K562 (cell line): ENCODE results near the gene RUNX1. TPM values are rescaled to one million over a fixed set of nuclear protein-coding genes. Genes with fewer than 3 reads are reported as not detected.

Experiments
- ATF4 ChIP-seq: fragments of 450-650 bp; formaldehyde crosslinking; IDR thresholded peaks from 2 replicates; pipeline ENCODE4 v1.4.0; 2022; ENCODE audit warnings: mild to moderate bottlenecking, moderate library complexity
- HMGXB4 ChIP-seq: sonication (generic); formaldehyde crosslinking; IDR thresholded peaks from 2 replicates; pipeline ENCODE4 v1.8.1; 2023; ENCODE audit warnings: mild to moderate bottlenecking, missing genetic modification reagents
- KLF13 ChIP-seq: fragments of 450-650 bp; IDR thresholded peaks from 2 replicates; pipeline ENCODE4 v1.6.1; 2016; ENCODE audit warnings: missing genetic modification characterization, low read depth, mild to moderate bottlenecking, missing compliant biosample characterization, moderate library complexity, borderline replicate concordance
- RNF2 ChIP-seq: sonication (generic); IDR thresholded peaks from 2 replicates; pipeline ENCODE4 v1.6.1; 2016
- SRF ChIP-seq, 2 experiments: fragments of 250-450, 450-650 bp in 1 of 2; sonication (Bioruptor Pico) in 1 of 2; sonication (generic) in 1 of 2; formaldehyde crosslinking; IDR thresholded peaks; 2 replicates each; pipeline versions ENCODE4 v1.5.0 to v1.5.1; 2020 to 2022; ENCODE audit warnings: mild to moderate bottlenecking in 1 of 2, missing genetic modification reagents in 1 of 2
- USF1 ChIP-seq: sonication (generic); formaldehyde crosslinking; IDR thresholded peaks from 2 replicates; pipeline ENCODE4 v1.9.0; 2022; ENCODE audit warnings: mild to moderate bottlenecking, missing genetic modification reagents
- YY1 ChIP-seq, 3 experiments: IDR thresholded peaks; 2 replicates each; pipeline ENCODE4 v1.6.1; 2011; ENCODE audit warnings: low read length in 2 of 3, mild to moderate bottlenecking in 2 of 3, moderate library complexity in 2 of 3, borderline replicate concordance in 1 of 3, control low read depth in 1 of 3, low read depth in 1 of 3; ENCODE audit not compliant: insufficient read depth in 3 of 3, insufficient replicate concordance in 2 of 3, control insufficient read depth in 1 of 3, insufficient read length in 1 of 3; ENCODE audit errors: extremely low read depth in 1 of 3
- ZNF407 ChIP-seq: fragments of 450-650 bp; IDR thresholded peaks from 2 replicates; pipeline ENCODE4 v1.6.1; 2016; ENCODE audit warnings: low read depth
- polyA plus RNA-seq, 8 experiments: library from polyadenylated mRNA; depleted of rRNA in 4 of 8; stranded (reverse) in 5 of 8; unstranded in 3 of 8; fragments of >200 nt; fragmentation: Nextera tagmentation in 2 of 8; fragmentation: Illumina TruSeq in 1 of 8; extraction: Ambion mirVana in 2 of 8; extraction: Trizol in 1 of 8; gene quantifications; 2 replicates each; pipeline versions ENCODE4 v1.2.1 to v1.2.3, GENCODE V29; 2011 to 2014; ENCODE audit warnings: inconsistent platforms in 1 of 8, missing spikeins in 1 of 8
- total RNA-seq, 7 experiments: library from RNA; depleted of rRNA in 6 of 7; stranded (reverse); fragments of >200 nt in 6 of 7; fragmentation: Illumina TruSeq in 2 of 7; extraction: Trizol in 2 of 7; gene quantifications; 2 replicates each; pipeline versions ENCODE4 v1.2.1 to v1.2.3, GENCODE V29; 2011 to 2021; ENCODE audit warnings: low replicate concordance in 1 of 7
- TF ChIP-seq, protein P1 (sequence below): sonication (generic); formaldehyde crosslinking; IDR thresholded peaks from 2 replicates; pipeline ENCODE4 v1.8.1; 2023; ENCODE audit warnings: mild to moderate bottlenecking, missing genetic modification reagents

Gene RUNX1
- total and polyA plus RNA-seq, 9 of the 15 experiments (the other 6 are each of a cell fraction or from before 2014, with no cell fraction given): 2.2 to 68.6 (median 17.8) TPM

DNA sequence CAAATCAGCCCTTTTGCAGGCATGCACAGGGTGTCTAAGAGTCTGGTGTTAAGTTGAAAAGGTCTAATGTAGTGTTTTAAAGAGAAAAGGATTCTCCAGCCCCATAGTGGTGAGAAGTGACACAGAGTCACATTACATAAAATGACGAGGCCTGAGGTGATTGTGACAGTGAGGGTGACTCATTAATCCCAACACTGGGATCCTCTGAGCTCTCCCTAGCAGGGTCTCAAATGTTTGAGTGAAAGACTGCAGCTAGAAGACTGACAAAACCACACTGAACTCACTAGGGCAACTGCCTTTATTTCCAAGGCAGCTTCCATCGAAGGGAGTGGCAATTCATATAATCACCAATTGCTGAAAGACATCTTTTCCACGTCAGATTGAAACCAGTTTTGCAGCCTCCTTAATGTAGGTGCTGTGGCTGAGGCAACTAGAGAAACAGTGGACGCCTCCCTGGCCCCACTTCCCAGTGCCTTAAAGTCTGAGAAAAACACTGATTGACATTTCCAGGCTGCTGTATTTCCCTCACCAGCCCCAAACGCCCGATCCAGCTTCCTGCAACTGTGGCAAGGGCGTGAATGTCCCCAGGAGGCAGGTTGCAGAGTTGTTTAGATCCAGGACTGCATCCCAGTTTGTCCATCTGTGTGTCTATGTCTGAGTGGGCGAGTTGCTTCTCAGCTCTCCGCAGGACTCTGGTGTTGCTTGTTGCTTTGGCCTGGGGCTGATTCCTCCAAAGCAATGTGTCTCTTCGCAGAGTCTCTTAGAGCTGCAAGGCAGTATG is 81.4 kb downstream of the RUNX1 start (continued):
- TF ChIP-seq ZNF407 (no peak), YY1 (IDR thresholded peaks at IDR 0.05; ENCODE audit: borderline replicate concordance in 1 of 3, control insufficient read depth in 1 of 3, extremely low read depth in 1 of 3, insufficient read depth in 3 of 3, insufficient read length in 1 of 3, insufficient replicate concordance in 2 of 3, low read depth in 1 of 3, low read length in 2 of 3) (no peak), KLF13 (tag) (no peak), USF1 (CRISPR knock-in tag) (no peak), SRF (CRISPR knock-in tag; IDR thresholded peaks at IDR 0.05) (no peak), ATF4 (CRISPR knock-in tag) (no peak), HMGXB4 (CRISPR knock-in tag) (no peak), RNF2 (no peak)
- TF ChIP-seq, protein P1, sequence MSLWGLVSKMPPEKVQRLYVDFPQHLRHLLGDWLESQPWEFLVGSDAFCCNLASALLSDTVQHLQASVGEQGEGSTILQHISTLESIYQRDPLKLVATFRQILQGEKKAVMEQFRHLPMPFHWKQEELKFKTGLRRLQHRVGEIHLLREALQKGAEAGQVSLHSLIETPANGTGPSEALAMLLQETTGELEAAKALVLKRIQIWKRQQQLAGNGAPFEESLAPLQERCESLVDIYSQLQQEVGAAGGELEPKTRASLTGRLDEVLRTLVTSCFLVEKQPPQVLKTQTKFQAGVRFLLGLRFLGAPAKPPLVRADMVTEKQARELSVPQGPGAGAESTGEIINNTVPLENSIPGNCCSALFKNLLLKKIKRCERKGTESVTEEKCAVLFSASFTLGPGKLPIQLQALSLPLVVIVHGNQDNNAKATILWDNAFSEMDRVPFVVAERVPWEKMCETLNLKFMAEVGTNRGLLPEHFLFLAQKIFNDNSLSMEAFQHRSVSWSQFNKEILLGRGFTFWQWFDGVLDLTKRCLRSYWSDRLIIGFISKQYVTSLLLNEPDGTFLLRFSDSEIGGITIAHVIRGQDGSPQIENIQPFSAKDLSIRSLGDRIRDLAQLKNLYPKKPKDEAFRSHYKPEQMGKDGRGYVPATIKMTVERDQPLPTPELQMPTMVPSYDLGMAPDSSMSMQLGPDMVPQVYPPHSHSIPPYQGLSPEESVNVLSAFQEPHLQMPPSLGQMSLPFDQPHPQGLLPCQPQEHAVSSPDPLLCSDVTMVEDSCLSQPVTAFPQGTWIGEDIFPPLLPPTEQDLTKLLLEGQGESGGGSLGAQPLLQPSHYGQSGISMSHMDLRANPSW (CRISPR knock-in tag): no peak
